Prostate gland (tissue), 2 donors: ENCODE results near the gene SERINC4.

Experiments
- CTCF ChIP-seq, 4 experiments: fragments of 200-600 bp in 2 of 4; fragments of 450-650 bp in 2 of 4; sonication (generic) in 2 of 4; IDR thresholded peaks; 1 replicate in 3 of 4; 2 replicates in 1 of 4; pipeline ENCODE4 v1.5.1; 2016 to 2019; ENCODE audit warnings: antibody characterized with exemption in 4 of 4, mild to moderate bottlenecking in 2 of 4, moderate library complexity in 2 of 4
- POLR2A ChIP-seq: fragments of 450-650 bp; IDR thresholded peaks from one replicate; pipeline ENCODE4 v1.6.1; 2016; ENCODE audit warnings: antibody characterized with exemption, mild to moderate bottlenecking
- POLR2AphosphoS5 ChIP-seq: sonication (generic); formaldehyde crosslinking; IDR thresholded peaks from one replicate; pipeline ENCODE4 v1.6.1; 2017; ENCODE audit warnings: antibody characterized with exemption

GRCh38 chr15:43779016-43779415, 21.0 kb downstream of the SERINC4 start:
- no peak for TF ChIP-seq CTCF (IDR thresholded peaks at IDR 0.05)
- no peak for TF ChIP-seq POLR2A
- TF ChIP-seq POLR2AphosphoS5, result no peak
